ENCODE measurements around the gene CNOT9. TPM values are rescaled to one million over a fixed set of nuclear protein-coding genes. Genes with fewer than 3 reads are reported as not detected.
A peak's percentile ranks its signal among the peaks of the same experiment; 100 is the strongest.
"Not testable (repeated sequence)": the region's sequence is repeated elsewhere in the genome, so short reads cannot be mapped to it uniquely, and the experiment has no call there.

Gene CNOT9, protein sequence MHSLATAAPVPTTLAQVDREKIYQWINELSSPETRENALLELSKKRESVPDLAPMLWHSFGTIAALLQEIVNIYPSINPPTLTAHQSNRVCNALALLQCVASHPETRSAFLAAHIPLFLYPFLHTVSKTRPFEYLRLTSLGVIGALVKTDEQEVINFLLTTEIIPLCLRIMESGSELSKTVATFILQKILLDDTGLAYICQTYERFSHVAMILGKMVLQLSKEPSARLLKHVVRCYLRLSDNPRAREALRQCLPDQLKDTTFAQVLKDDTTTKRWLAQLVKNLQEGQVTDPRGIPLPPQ
- 10 to 100 TPM; 35.7 to 88.7 (median 57.9) TPM for total RNA-seq

DNA sequence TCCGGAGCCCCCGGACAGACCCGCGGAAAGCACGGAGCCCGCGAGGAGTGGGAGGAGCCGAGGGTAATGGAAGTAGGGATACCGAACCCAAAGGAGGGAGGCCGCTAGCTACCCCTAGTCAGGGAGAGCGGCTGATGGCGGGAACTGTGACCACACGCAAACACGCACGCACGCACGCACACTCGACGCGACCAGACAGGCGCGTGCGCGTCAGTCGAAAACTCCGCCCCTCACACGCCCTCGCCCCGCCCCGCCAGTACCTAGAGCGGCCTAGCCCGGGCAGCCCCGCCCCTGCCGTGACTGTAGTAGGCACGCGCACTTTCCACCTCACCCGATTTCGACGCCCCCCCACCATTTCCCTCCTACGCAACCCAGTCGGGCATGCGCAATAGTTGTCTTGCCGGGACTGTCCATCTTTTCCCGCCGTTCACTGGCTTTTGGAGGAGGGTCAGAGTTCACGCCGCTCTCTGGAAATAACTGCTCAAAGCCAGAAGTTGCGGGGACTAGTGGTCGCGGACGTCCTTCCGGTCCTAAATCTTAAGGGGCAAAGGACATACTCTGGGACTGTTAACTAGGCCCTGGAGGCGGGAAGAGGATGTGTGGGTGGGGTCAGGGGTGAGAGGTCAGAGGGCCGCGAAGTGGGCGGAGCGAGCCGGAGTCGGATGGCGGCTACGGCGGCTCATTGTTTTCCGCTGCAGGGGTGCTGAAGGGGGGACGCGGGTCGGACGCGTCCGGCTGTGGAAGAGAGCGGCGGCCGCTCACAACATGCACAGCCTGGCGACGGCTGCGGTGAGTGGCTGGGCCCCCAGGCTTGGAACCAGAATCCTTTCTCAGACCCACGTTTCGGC lies at the start of gene CNOT9, which contains the start of gene USP37:
Gene CNOT9, plus strand, starts transcription at position 650 of the 848 bp plus-strand sequence. Its CDS starts 116 bp downstream, at position 766.
Gene USP37, minus strand, starts transcription at position 162 of the 848 bp plus-strand sequence. CDS start 9,698 bp downstream, outside the sequence.
- peak; percentile 98 for ATAC-seq (ENCODE audit: low FRiP score)
- peak; percentile 98 for DNase-seq (ENCODE audit: low spot score)
- TF ChIP-seq CTCF (IDR thresholded peaks at IDR 0.05), result no peak

GRCh38 chr2:218518876-218519275 lies 49.8 kb upstream of the CNOT9 start:
- TF ChIP-seq CTCF (IDR thresholded peaks at IDR 0.05), result no peak
- DNase-seq (ENCODE audit: low spot score), result no peak

DNA sequence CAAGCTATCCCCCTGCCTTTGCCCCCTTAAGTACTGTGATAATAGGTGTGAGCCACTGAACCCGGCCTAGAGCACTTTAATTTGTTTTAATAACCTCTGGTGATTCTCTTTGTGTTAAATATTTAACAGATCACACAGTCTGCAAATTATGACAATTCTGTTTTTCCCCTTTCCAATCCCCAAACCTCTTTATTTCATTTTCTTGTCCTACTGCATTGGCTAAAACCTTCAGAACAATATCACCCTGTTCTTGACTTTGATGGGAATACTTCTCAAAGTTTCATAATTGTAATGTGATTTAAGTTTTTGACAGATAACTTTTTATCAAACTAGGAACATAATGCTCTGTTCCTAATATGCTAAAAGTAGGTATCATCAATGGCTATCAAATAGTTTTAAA lies 45.0 kb upstream of the CNOT9 start:
- no peak for TF ChIP-seq CTCF (IDR thresholded peaks at IDR 0.05)
- ATAC-seq (ENCODE audit: low FRiP score) (no peak), DNase-seq (ENCODE audit: low spot score) (no peak)

More at GRCh38 chr2:218518876-218519275, 49.8 kb upstream of the CNOT9 start:
- no peak for ATAC-seq (ENCODE audit: low FRiP score)

- not testable (repeated sequence) for DNase-seq (ENCODE audit: low spot score); ATAC-seq (ENCODE audit: low FRiP score)
Measured at GRCh38 chr2:218528409-218528808, 40.2 kb upstream of the CNOT9 start.

GRCh38 chr2:218529990-218530389 lies 38.6 kb upstream of the CNOT9 start:
- ATAC-seq (ENCODE audit: low FRiP score), result no peak
- no peak for TF ChIP-seq CTCF (IDR thresholded peaks at IDR 0.05)
- no peak for DNase-seq (ENCODE audit: low spot score)

DNA sequence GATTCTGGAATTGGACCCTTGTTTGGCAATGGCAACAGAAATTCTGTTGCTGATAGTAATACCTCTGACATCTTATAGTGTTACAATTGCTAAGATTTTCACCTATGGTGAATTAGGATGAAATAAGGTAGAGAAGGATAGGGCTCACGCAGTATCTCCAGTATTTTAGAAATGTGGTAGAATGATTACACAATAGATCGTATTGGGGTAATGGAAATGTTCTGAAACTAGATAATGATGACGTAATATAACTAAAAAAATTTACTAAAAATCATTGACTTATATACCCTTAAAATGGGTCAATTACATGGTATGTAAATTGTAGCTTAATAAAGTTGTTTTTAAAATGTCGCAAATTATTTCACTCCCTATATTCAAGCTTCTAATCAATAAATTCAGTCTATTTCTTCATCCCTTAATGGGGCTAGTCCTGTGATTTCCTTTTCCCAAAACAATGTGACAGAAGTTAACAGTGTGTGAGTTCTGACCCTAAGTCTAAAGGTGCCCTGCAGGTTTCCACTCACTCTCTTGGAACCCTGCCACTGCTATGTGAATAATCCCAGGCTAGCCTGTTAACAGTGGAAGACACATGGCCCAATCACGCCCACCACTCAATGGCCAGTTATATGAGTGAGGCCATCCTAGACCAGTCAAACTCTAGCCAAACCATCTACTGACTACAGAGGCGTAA lies 31.7 kb upstream of the CNOT9 start:
- ATAC-seq (ENCODE audit: low FRiP score) (no peak), DNase-seq (ENCODE audit: low spot score) (no peak)
- TF ChIP-seq CTCF (IDR thresholded peaks at IDR 0.05), result no peak

GRCh38 chr2:218540015-218540414 lies 28.6 kb upstream of the CNOT9 start:
- DNase-seq (ENCODE audit: low spot score) (no peak), ATAC-seq (ENCODE audit: low FRiP score) (no peak)
- no peak for TF ChIP-seq CTCF (IDR thresholded peaks at IDR 0.05)

Measured in omental fat pad (tissue), 4 donors.